Liver (tissue), 9 donors: ENCODE measurements around the gene ALG6. TPM values are rescaled to one million over a fixed set of nuclear protein-coding genes. Genes with fewer than 3 reads are reported as not detected.

Source experiments
- DNase-seq: peaks from one replicate; pipeline ENCODE4 v3.0.0-alpha.2; 2017; ENCODE audit warnings: low spot score
- H3K27ac ChIP-seq, 2 donors: one replicate each; pipeline ENCODE4 v1.7.0; 2013; ENCODE audit warnings: inconsistent platforms in 2 of 2, low read length in 2 of 2, control low read depth in 1 of 2, low read depth in 1 of 2, mild to moderate bottlenecking in 1 of 2
- H3K27me3 ChIP-seq, 4 donors: one replicate each; pipeline versions ENCODE4 v1.6.1 to v1.7.0; 2013; ENCODE audit warnings: low read length in 3 of 4, inconsistent platforms in 1 of 4, mild to moderate bottlenecking in 1 of 4, moderate library complexity in 1 of 4; ENCODE audit not compliant: control insufficient read depth in 4 of 4, insufficient read depth in 4 of 4
- H3K36me3 ChIP-seq, 4 donors: one replicate each; pipeline versions ENCODE4 v1.6.1 to v1.7.0; 2013; ENCODE audit warnings: low read length in 3 of 4, mild to moderate bottlenecking in 3 of 4, low read depth in 1 of 4, moderate library complexity in 1 of 4; ENCODE audit not compliant: control insufficient read depth in 4 of 4, insufficient read depth in 3 of 4
- H3K4me1 ChIP-seq, 4 donors: one replicate each; pipeline versions ENCODE4 v1.6.1 to v1.7.0; 2013; ENCODE audit warnings: low read length in 3 of 4, mild to moderate bottlenecking in 3 of 4, moderate library complexity in 1 of 4; ENCODE audit not compliant: control insufficient read depth in 4 of 4, insufficient read depth in 4 of 4
- H3K4me3 ChIP-seq, 3 donors: one replicate each; pipeline versions ENCODE4 v1.6.1 to v1.7.0; 2013; ENCODE audit warnings: low read length in 3 of 3, control low read depth in 1 of 3, low read depth in 1 of 3, mild to moderate bottlenecking in 1 of 3
- H3K9ac ChIP-seq, 2 donors: one replicate each; pipeline ENCODE4 v1.7.0; 2013; ENCODE audit warnings: low read length in 2 of 2, mild to moderate bottlenecking in 2 of 2, moderate library complexity in 2 of 2, control low read depth in 1 of 2, low read depth in 1 of 2
- H3K9me3 ChIP-seq, 4 donors: one replicate each; pipeline versions ENCODE4 v1.6.1 to v1.7.0; 2013; ENCODE audit warnings: low read length in 3 of 4; ENCODE audit not compliant: control insufficient read depth in 4 of 4
- CTCF ChIP-seq: fragments of 150-350 bp; IDR thresholded peaks from 2 replicates; pipeline ENCODE4 v1.5.1; 2017; ENCODE audit warnings: improper control_type of control experiment, low read depth, low read length; ENCODE audit not compliant: missing input control
- EGR1 ChIP-seq, 2 donors: IDR thresholded peaks; 2 replicates each; pipeline ENCODE4 v1.6.1; 2016 to 2018; ENCODE audit warnings: antibody characterized with exemption in 2 of 2, low read depth in 2 of 2
- FOXA1 ChIP-seq: IDR thresholded peaks from 2 replicates; pipeline ENCODE4 v1.6.1; 2016; ENCODE audit warnings: antibody characterized with exemption
- GABPA ChIP-seq, 2 donors: IDR thresholded peaks in 1 of 2; conservative IDR thresholded peaks in 1 of 2; 2 replicates each; pipeline ENCODE4 v1.6.1; 2016; ENCODE audit warnings: antibody characterized with exemption in 2 of 2, mild to moderate bottlenecking in 1 of 2, moderate library complexity in 1 of 2
- HNF4A ChIP-seq, 2 donors: conservative IDR thresholded peaks; 2 replicates each; pipeline ENCODE4 v1.6.1; 2016; ENCODE audit warnings: antibody characterized with exemption in 2 of 2, mild to moderate bottlenecking in 2 of 2
- HNF4G ChIP-seq: IDR thresholded peaks from 2 replicates; pipeline ENCODE4 v1.6.1; 2016; ENCODE audit warnings: antibody characterized with exemption
- JUND ChIP-seq, 2 donors: IDR thresholded peaks; 2 replicates each; pipeline ENCODE4 v1.6.1; 2016; ENCODE audit warnings: antibody characterized with exemption in 2 of 2
- NR2F2 ChIP-seq: IDR thresholded peaks from 2 replicates; pipeline ENCODE4 v1.6.1; 2016; ENCODE audit warnings: antibody characterized with exemption
- RAD21 ChIP-seq, 2 donors: IDR thresholded peaks; 2 replicates each; pipeline ENCODE4 v1.6.1; 2016; ENCODE audit warnings: antibody characterized with exemption in 2 of 2, mild to moderate bottlenecking in 2 of 2
- REST ChIP-seq: IDR thresholded peaks from 2 replicates; pipeline ENCODE4 v1.6.1; 2016; ENCODE audit warnings: antibody characterized with exemption, mild to moderate bottlenecking
- RXRA ChIP-seq, 2 donors: IDR thresholded peaks; 2 replicates each; pipeline ENCODE4 v1.6.1; 2017 to 2018; ENCODE audit warnings: antibody characterized with exemption in 2 of 2, mild to moderate bottlenecking in 1 of 2
- SP1 ChIP-seq: IDR thresholded peaks from 2 replicates; pipeline ENCODE4 v1.6.1; 2018; ENCODE audit warnings: antibody characterized with exemption, mild to moderate bottlenecking
- TAF1 ChIP-seq: conservative IDR thresholded peaks from 2 replicates; pipeline ENCODE4 v1.6.1; 2016; ENCODE audit warnings: antibody characterized with exemption, mild to moderate bottlenecking
- WGBS: extraction: QIAGEN DNeasy Blood & Tissue Kit; methylation state at CpG from one replicate; pipeline ENCODE4 v1.1.7; 2013; 5-methylcytosine and 5-hydroxymethylcytosine counted together
- polyA plus RNA-seq, 2 donors: library from polyadenylated mRNA; stranded (reverse) in 1 of 2; unstranded in 1 of 2; fragments of 200-250 nt in 1 of 2; fragments of >200 nt in 1 of 2; fragmentation: Nextera tagmentation in 1 of 2; extraction: Ambion mirVana in 1 of 2; gene quantifications; one replicate each; pipeline versions ENCODE4 v1.2.1 to v1.2.3, GENCODE V29; 2013 to 2015
- total RNA-seq, 2 donors: library from RNA; depleted of rRNA; stranded (reverse); fragments of >200 nt; gene quantifications; one replicate each; pipeline ENCODE4 v1.2.3, GENCODE V29; 2014
- TF ChIP-seq, protein P1 (sequence below): IDR thresholded peaks from 2 replicates; pipeline ENCODE4 v1.6.1; 2016; ENCODE audit warnings: antibody characterized with exemption
- TF ChIP-seq, protein P2 (sequence below): IDR thresholded peaks from 2 replicates; pipeline ENCODE4 v1.6.1; 2016; ENCODE audit warnings: antibody characterized with exemption
- donor health status: healthy.
- donor health status: healthy.
- donor health status: healthy.
- donor health status: healthy.
- donor health status: healthy.

ALG6 gene
- total and polyA plus RNA-seq, 4 donors: 4.6 to 13.2 (median 6.6) TPM

DNA sequence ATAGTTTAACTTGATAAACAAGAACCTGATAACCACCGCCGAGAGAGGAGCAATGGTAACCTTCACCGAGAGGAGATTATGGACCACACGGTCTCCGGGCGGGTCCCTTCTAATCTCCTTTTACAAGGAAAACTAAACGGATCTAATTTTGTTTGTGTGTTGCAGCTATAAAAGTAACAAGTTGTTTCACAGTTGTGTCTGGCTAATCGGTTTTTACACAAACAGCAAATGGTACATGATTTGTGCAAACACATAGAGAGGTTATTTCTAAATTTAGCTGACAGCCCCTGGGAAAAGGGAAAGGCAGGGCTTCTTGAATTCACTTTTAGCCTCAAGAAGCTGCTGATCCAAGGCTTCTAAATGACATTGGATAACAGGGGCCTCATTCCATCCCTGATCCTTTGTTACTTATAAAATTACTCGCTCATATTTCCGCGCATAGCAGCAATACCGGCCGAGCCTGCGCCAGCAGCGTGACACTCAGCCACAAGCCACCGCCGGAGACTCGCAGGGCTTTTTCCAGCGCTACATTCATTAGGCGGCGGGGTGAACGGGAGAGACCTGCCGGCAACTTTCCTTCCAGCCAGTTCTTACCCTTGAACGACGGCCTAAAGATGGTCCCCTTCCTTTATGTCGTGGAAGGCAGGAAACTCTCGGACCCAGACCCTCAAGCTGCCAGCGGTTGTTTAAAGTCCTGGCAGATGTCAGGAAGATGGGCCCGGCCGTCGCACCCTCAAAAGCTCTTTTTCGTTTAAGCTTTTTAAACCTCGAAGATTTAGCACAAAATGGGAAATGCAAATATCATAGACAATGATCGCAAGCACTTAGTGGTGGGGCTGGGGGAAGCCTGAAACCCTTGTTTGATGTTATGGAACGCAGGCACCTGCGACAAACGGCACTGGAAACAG lies 40.7 kb upstream of the ALG6 start:
- no peak for TF ChIP-seq CTCF
- no peak for TF ChIP-seq JUND (IDR thresholded peaks at IDR 0.05)
- TF ChIP-seq, protein P1, sequence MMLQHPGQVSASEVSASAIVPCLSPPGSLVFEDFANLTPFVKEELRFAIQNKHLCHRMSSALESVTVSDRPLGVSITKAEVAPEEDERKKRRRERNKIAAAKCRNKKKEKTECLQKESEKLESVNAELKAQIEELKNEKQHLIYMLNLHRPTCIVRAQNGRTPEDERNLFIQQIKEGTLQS: no peak
- TF ChIP-seq FOXA1: no peak
- TF ChIP-seq GABPA (IDR thresholded peaks at IDR 0.05 in 1 of 2, conservative IDR thresholded peaks at IDR 0.05 in 1 of 2): no peak
- no peak for TF ChIP-seq RAD21 (IDR thresholded peaks at IDR 0.05)
- no peak for TF ChIP-seq SP1
- no peak for TF ChIP-seq RXRA (IDR thresholded peaks at IDR 0.05)
- TF ChIP-seq NR2F2: no peak
- TF ChIP-seq REST: no peak
- TF ChIP-seq HNF4A (conservative IDR thresholded peaks at IDR 0.05): no peak
- TF ChIP-seq HNF4G: no peak
- H3K4me1 ChIP-seq: peaks cover 4 to 29% (median 20%) of the 10 kb centered on the region in 4 donors
- peaks cover 0 to 13% (median 1%) of the 10 kb centered on the region in 4 donors for H3K9me3 ChIP-seq
- H3K27ac ChIP-seq: no peak overlapping the region
- DNase-seq: no peak
- H3K36me3 ChIP-seq: no peaks in the 10 kb centered on the region
- H3K27me3 ChIP-seq: peaks cover 9 to 39% (median 23%) of the 10 kb centered on the region in 4 donors
- WGBS: 10% methylated on average over 37 of the region's 37 CpGs
- no peak overlapping the region for H3K4me3 ChIP-seq
- no peak overlapping the region for H3K9ac ChIP-seq

GRCh38 chr1:63327417-63328054 lies 39.9 kb upstream of the ALG6 start:
- 7% methylated on average over 25 of the region's 25 CpGs for whole genome bisulfite sequencing
- H3K9me3 ChIP-seq: peaks cover 0 to 13% (median 1%) of the 10 kb centered on the region in 4 donors
- H3K36me3 ChIP-seq: no peaks in the 10 kb centered on the region
- H3K9ac ChIP-seq: no peak overlapping the region
- H3K4me1 ChIP-seq: peaks cover 0 to 21% (median 14%) of the 10 kb centered on the region in 4 donors
- no peak overlapping the region for H3K27ac ChIP-seq
- TF ChIP-seq REST (no peak), CTCF (peak; percentile 82), NR2F2 (no peak), TAF1 (no peak), GABPA (IDR thresholded peaks at IDR 0.05 in 1 of 2, conservative IDR thresholded peaks at IDR 0.05 in 1 of 2) (no peak), SP1 (no peak), HNF4G (no peak), RAD21 (IDR thresholded peaks at IDR 0.05) (peak; percentile 69 to 79), HNF4A (conservative IDR thresholded peaks at IDR 0.05) (no peak), EGR1 (IDR thresholded peaks at IDR 0.05; ENCODE audit: low read depth in 2 of 2) (no peak)
- TF ChIP-seq, protein P2, sequence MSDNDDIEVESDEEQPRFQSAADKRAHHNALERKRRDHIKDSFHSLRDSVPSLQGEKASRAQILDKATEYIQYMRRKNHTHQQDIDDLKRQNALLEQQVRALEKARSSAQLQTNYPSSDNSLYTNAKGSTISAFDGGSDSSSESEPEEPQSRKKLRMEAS: no peak
- H3K4me3 ChIP-seq: no peak overlapping the region
- peaks cover 9 to 38% (median 25%) of the 10 kb centered on the region in 4 donors for H3K27me3 ChIP-seq
- DNase-seq: peak; percentile 76
